ENCODE data around the gene BOC.

BOC gene

GRCh38 chr3:113276751-113277080 lies 65.4 kb downstream of the BOC start:
- peak overlapping the region; percentile 37 for H3K4me3 ChIP-seq (ENCODE audit: low read length)
- H3K27me3 ChIP-seq (ENCODE audit: control insufficient read depth, insufficient read depth, low read length), result no peaks in the 10 kb centered on the region
- no peaks in the 10 kb centered on the region for H3K36me3 ChIP-seq (ENCODE audit: control insufficient read depth, insufficient read depth, low read length)
- no peaks in the 10 kb centered on the region for H3K9me3 ChIP-seq (ENCODE audit: control insufficient read depth, low read length)
- H3K9ac ChIP-seq (ENCODE audit: low read length), result peak overlapping the region; percentile 62
- H3K4me1 ChIP-seq (ENCODE audit: control insufficient read depth, insufficient read depth, low read length), result peaks cover 23% of the 10 kb centered on the region

DNA sequence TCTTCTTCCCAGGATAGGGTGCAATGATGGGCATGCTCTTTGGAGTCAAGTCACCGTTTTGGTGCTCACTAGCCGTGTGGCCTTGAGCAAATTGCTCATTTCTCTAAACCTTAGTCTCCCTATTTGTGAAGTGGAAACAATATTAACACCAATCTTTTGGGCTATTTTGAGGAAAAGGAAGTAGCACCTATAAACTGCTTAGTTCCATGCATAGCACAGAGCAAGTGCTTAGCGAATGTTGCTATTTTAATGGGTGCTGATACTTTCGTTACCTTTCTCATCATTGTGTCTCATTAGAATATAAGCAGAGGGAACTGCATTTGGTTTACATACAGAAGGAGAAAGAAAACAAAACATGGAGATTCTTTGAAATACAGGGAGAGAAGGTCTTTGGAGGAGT lies 66.1 kb downstream of the BOC start:
- no peak overlapping the region for H3K4me3 ChIP-seq (ENCODE audit: low read length)
- H3K9me3 ChIP-seq (ENCODE audit: control insufficient read depth, low read length), result no peaks in the 10 kb centered on the region
- H3K27me3 ChIP-seq (ENCODE audit: control insufficient read depth, insufficient read depth, low read length), result no peaks in the 10 kb centered on the region
- no peaks in the 10 kb centered on the region for H3K36me3 ChIP-seq (ENCODE audit: control insufficient read depth, insufficient read depth, low read length)
- H3K9ac ChIP-seq (ENCODE audit: low read length), result no peak overlapping the region
- peaks cover 23% of the 10 kb centered on the region for H3K4me1 ChIP-seq (ENCODE audit: control insufficient read depth, insufficient read depth, low read length)

- H3K27me3 ChIP-seq (ENCODE audit: control insufficient read depth, insufficient read depth, low read length), result no peaks in the 10 kb centered on the region
- no peaks in the 10 kb centered on the region for H3K36me3 ChIP-seq (ENCODE audit: control insufficient read depth, insufficient read depth, low read length)
Observed at GRCh38 chr3:113277941-113278598, 66.7 kb downstream of the BOC start.

GRCh38 chr3:113278599-113278955 lies 67.2 kb downstream of the BOC start:
- Histone ChIP-seq H3K36me3 (ENCODE audit: control insufficient read depth, insufficient read depth, low read length) (no peaks in the 10 kb centered on the region), H3K9me3 (ENCODE audit: control insufficient read depth, low read length) (no peaks in the 10 kb centered on the region), H3K9ac (ENCODE audit: low read length) (no peak overlapping the region), H3K4me1 (ENCODE audit: control insufficient read depth, insufficient read depth, low read length) (peaks cover 23% of the 10 kb centered on the region), H3K27me3 (ENCODE audit: control insufficient read depth, insufficient read depth, low read length) (no peaks in the 10 kb centered on the region), H3K4me3 (ENCODE audit: low read length) (no peak overlapping the region)

More at GRCh38 chr3:113277941-113278598, 66.7 kb downstream of the BOC start:
- Histone ChIP-seq H3K9ac (ENCODE audit: low read length) (no peak overlapping the region), H3K9me3 (ENCODE audit: control insufficient read depth, low read length) (no peaks in the 10 kb centered on the region), H3K4me1 (ENCODE audit: control insufficient read depth, insufficient read depth, low read length) (peaks cover 23% of the 10 kb centered on the region), H3K4me3 (ENCODE audit: low read length) (no peak overlapping the region)

- Histone ChIP-seq H3K9ac (ENCODE audit: low read length) (no peak overlapping the region), H3K4me3 (ENCODE audit: low read length) (no peak overlapping the region), H3K9me3 (ENCODE audit: control insufficient read depth, low read length) (no peaks in the 10 kb centered on the region), H3K27me3 (ENCODE audit: control insufficient read depth, insufficient read depth, low read length) (no peaks in the 10 kb centered on the region), H3K36me3 (ENCODE audit: control insufficient read depth, insufficient read depth, low read length) (no peaks in the 10 kb centered on the region), H3K4me1 (ENCODE audit: control insufficient read depth, insufficient read depth, low read length) (peaks cover 23% of the 10 kb centered on the region)
Observed at GRCh38 chr3:113279686-113280085, 68.3 kb downstream of the BOC start.

DNA sequence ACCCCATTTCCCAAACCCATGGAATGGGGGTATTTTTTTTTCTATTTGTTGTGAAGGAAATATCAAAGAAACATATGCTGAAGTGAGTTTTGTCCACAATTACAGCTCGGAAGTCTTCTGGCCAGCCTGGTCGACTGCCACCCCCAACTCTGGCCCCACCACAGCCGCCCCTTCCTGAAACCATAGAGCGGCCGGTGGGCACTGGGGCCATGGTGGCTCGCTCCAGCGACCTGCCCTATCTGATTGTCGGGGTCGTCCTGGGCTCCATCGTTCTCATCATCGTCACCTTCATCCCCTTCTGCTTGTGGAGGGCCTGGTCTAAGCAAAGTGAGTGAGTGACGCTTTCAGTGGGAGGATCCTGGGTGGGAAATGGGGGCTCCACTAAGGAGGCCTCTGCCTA lies 71.9 kb downstream of the BOC start:
- H3K9ac ChIP-seq (ENCODE audit: low read length), result no peak overlapping the region
- no peaks in the 10 kb centered on the region for H3K4me1 ChIP-seq (ENCODE audit: control insufficient read depth, insufficient read depth, low read length)
- no peaks in the 10 kb centered on the region for H3K27me3 ChIP-seq (ENCODE audit: control insufficient read depth, insufficient read depth, low read length)
- no peak overlapping the region for H3K4me3 ChIP-seq (ENCODE audit: low read length)
- H3K9me3 ChIP-seq (ENCODE audit: control insufficient read depth, low read length), result no peaks in the 10 kb centered on the region
- H3K36me3 ChIP-seq (ENCODE audit: control insufficient read depth, insufficient read depth, low read length), result no peaks in the 10 kb centered on the region

DNA sequence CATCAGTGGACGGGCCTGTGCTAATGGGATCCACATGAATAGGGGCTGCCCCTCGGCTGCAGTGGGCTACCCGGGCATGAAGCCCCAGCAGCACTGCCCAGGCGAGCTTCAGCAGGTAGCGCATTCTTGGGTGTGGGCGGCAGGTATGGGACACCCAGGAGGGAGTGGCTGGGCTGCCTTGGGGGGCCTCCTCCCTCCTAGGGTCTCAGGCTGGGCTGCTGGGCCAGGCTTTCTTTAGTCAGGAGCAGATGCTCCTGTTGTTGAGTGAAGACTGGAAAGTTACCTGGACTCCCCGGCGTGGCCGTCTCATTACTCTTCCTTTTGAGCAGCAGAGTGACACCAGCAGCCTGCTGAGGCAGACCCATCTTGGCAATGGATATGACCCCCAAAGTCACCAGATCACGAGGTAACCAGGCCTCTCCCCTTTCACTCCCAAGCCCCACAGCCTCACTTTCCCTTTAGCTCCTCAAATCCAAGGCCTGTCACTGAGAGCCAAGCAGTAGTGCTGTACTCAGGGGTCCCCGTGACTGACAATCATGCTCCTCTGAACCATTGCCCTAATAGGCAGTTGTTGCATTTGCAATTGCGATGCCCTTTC lies 73.2 kb downstream of the BOC start:
- no peak overlapping the region for H3K4me3 ChIP-seq (ENCODE audit: low read length)
- H3K9me3 ChIP-seq (ENCODE audit: control insufficient read depth, low read length), result no peaks in the 10 kb centered on the region
- H3K4me1 ChIP-seq (ENCODE audit: control insufficient read depth, insufficient read depth, low read length), result no peaks in the 10 kb centered on the region
- no peak overlapping the region for H3K9ac ChIP-seq (ENCODE audit: low read length)
- H3K36me3 ChIP-seq (ENCODE audit: control insufficient read depth, insufficient read depth, low read length), result no peaks in the 10 kb centered on the region
- no peaks in the 10 kb centered on the region for H3K27me3 ChIP-seq (ENCODE audit: control insufficient read depth, insufficient read depth, low read length)

GRCh38 chr3:113285226-113285625 lies 73.9 kb downstream of the BOC start:
- Histone ChIP-seq H3K36me3 (ENCODE audit: control insufficient read depth, insufficient read depth, low read length) (no peaks in the 10 kb centered on the region), H3K9ac (ENCODE audit: low read length) (no peak overlapping the region), H3K4me1 (ENCODE audit: control insufficient read depth, insufficient read depth, low read length) (no peaks in the 10 kb centered on the region)

GRCh38 chr3:113285741-113286140 lies 74.4 kb downstream of the BOC start:
- no peaks in the 10 kb centered on the region for H3K9me3 ChIP-seq (ENCODE audit: control insufficient read depth, low read length)
- H3K27me3 ChIP-seq (ENCODE audit: control insufficient read depth, insufficient read depth, low read length), result no peaks in the 10 kb centered on the region
- H3K4me1 ChIP-seq (ENCODE audit: control insufficient read depth, insufficient read depth, low read length), result no peaks in the 10 kb centered on the region
- no peak overlapping the region for H3K4me3 ChIP-seq (ENCODE audit: low read length)
- H3K36me3 ChIP-seq (ENCODE audit: control insufficient read depth, insufficient read depth, low read length), result no peaks in the 10 kb centered on the region
- no peak overlapping the region for H3K9ac ChIP-seq (ENCODE audit: low read length)

More at GRCh38 chr3:113285226-113285625, 73.9 kb downstream of the BOC start:
- Histone ChIP-seq H3K27me3 (ENCODE audit: control insufficient read depth, insufficient read depth, low read length) (no peaks in the 10 kb centered on the region), H3K4me3 (ENCODE audit: low read length) (no peak overlapping the region), H3K9me3 (ENCODE audit: control insufficient read depth, low read length) (no peaks in the 10 kb centered on the region)

DNA sequence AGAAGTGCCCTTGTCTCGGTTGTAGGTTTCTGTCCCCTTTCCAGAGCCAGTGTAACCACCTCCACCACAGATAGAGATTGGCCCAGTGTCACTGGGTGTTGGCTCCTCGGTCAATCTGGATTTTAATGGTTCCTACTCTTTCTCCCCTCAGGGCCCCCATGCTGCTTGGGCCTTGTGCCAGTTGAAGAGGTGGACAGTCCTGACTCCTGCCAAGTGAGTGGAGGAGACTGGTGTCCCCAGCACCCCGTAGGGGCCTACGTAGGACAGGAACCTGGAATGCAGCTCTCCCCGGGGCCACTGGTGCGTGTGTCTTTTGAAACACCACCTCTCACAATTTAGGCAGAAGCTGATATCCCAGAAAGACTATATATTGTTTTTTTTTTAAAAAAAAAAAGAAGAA lies 75.2 kb downstream of the BOC start:
- no peaks in the 10 kb centered on the region for H3K4me1 ChIP-seq (ENCODE audit: control insufficient read depth, insufficient read depth, low read length)
- no peaks in the 10 kb centered on the region for H3K36me3 ChIP-seq (ENCODE audit: control insufficient read depth, insufficient read depth, low read length)
- no peak overlapping the region for H3K4me3 ChIP-seq (ENCODE audit: low read length)
- no peaks in the 10 kb centered on the region for H3K27me3 ChIP-seq (ENCODE audit: control insufficient read depth, insufficient read depth, low read length)
- no peaks in the 10 kb centered on the region for H3K9me3 ChIP-seq (ENCODE audit: control insufficient read depth, low read length)
- H3K9ac ChIP-seq (ENCODE audit: low read length), result no peak overlapping the region

- H3K4me3 ChIP-seq (ENCODE audit: low read length), result no peak overlapping the region
- H3K9me3 ChIP-seq (ENCODE audit: control insufficient read depth, low read length), result no peaks in the 10 kb centered on the region
- no peak overlapping the region for H3K9ac ChIP-seq (ENCODE audit: low read length)
- no peaks in the 10 kb centered on the region for H3K4me1 ChIP-seq (ENCODE audit: control insufficient read depth, insufficient read depth, low read length)
- H3K27me3 ChIP-seq (ENCODE audit: control insufficient read depth, insufficient read depth, low read length), result no peaks in the 10 kb centered on the region
- H3K36me3 ChIP-seq (ENCODE audit: control insufficient read depth, insufficient read depth, low read length), result no peaks in the 10 kb centered on the region
Observed at GRCh38 chr3:113287111-113287802, 75.9 kb downstream of the BOC start.

- Histone ChIP-seq H3K4me3 (ENCODE audit: low read length) (no peak overlapping the region), H3K27me3 (ENCODE audit: control insufficient read depth, insufficient read depth, low read length) (no peaks in the 10 kb centered on the region), H3K4me1 (ENCODE audit: control insufficient read depth, insufficient read depth, low read length) (no peaks in the 10 kb centered on the region), H3K36me3 (ENCODE audit: control insufficient read depth, insufficient read depth, low read length) (no peaks in the 10 kb centered on the region), H3K9me3 (ENCODE audit: control insufficient read depth, low read length) (no peaks in the 10 kb centered on the region), H3K9ac (ENCODE audit: low read length) (no peak overlapping the region)
Observed at GRCh38 chr3:113287803-113288648, 76.7 kb downstream of the BOC start.
